ENCODE results near the gene KCTD11. TPM values are rescaled to one million over a fixed set of nuclear protein-coding genes. Genes with fewer than 3 reads are reported as not detected.

Gene KCTD11
- total RNA-seq, 1 experiment from 2014 or later, result 3.8 TPM

GRCh38 chr17:7396147-7396546 is 44.2 kb downstream of the KCTD11 start:
- Histone ChIP-seq H3K27ac (ENCODE audit: low read depth, low read length, poor library complexity, severe bottlenecking) (no peak overlapping the region), H3K4me1 (ENCODE audit: insufficient read depth, low read length, poor library complexity, severe bottlenecking) (peaks cover 13% of the 10 kb centered on the region), H3K9me3 (ENCODE audit: low read depth, low read length, poor library complexity, severe bottlenecking) (no peaks in the 10 kb centered on the region), H3K4me3 (ENCODE audit: low read depth, low read length, poor library complexity, severe bottlenecking) (no peak overlapping the region), H3K36me3 (ENCODE audit: insufficient read depth, low read length, poor library complexity, severe bottlenecking) (no peaks in the 10 kb centered on the region), H3K27me3 (replicated peaks; ENCODE audit: insufficient read depth, low read depth, low read length, poor library complexity) (no peaks in the 10 kb centered on the region)
- CTCF ChIA-PET, result no interaction called here
- TF ChIP-seq, protein P1, sequence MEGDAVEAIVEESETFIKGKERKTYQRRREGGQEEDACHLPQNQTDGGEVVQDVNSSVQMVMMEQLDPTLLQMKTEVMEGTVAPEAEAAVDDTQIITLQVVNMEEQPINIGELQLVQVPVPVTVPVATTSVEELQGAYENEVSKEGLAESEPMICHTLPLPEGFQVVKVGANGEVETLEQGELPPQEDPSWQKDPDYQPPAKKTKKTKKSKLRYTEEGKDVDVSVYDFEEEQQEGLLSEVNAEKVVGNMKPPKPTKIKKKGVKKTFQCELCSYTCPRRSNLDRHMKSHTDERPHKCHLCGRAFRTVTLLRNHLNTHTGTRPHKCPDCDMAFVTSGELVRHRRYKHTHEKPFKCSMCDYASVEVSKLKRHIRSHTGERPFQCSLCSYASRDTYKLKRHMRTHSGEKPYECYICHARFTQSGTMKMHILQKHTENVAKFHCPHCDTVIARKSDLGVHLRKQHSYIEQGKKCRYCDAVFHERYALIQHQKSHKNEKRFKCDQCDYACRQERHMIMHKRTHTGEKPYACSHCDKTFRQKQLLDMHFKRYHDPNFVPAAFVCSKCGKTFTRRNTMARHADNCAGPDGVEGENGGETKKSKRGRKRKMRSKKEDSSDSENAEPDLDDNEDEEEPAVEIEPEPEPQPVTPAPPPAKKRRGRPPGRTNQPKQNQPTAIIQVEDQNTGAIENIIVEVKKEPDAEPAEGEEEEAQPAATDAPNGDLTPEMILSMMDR (conservative IDR thresholded peaks at IDR 0.05; ENCODE audit: low read depth, low read length), result no peak
- no peak for TF ChIP-seq EZH2 (IDR thresholded peaks at IDR 0.05; ENCODE audit: borderline replicate concordance, low read depth, low read length, poor library complexity, severe bottlenecking)
- DNase-seq (ENCODE audit: low spot score), result no peak
- intact Hi-C loops (cut with micrococcal nuclease; ENCODE audit: unreplicated experiment), result no loop called here
- POLR2A ChIA-PET (ENCODE audit: low non-redundant PET), result interaction anchor here (0.6 kb wide), 1 partner anchor 61 kb away, joined by 4 read pairs; no protein-coding TSS in a partner anchor
- BruUV-seq (replicated peaks), result no TSS peak

GRCh38 chr17:7398612-7399011 is 46.6 kb downstream of the KCTD11 start:
- Histone ChIP-seq H3K36me3 (ENCODE audit: insufficient read depth, low read length, poor library complexity, severe bottlenecking) (no peaks in the 10 kb centered on the region), H3K9me3 (ENCODE audit: low read depth, low read length, poor library complexity, severe bottlenecking) (no peaks in the 10 kb centered on the region), H3K27me3 (replicated peaks; ENCODE audit: insufficient read depth, low read depth, low read length, poor library complexity) (no peaks in the 10 kb centered on the region), H3K4me1 (ENCODE audit: insufficient read depth, low read length, poor library complexity, severe bottlenecking) (peaks cover 15% of the 10 kb centered on the region), H3K4me3 (ENCODE audit: low read depth, low read length, poor library complexity, severe bottlenecking) (no peak overlapping the region), H3K27ac (ENCODE audit: low read depth, low read length, poor library complexity, severe bottlenecking) (no peak overlapping the region)
- ChIA-PET POLR2A (ENCODE audit: low non-redundant PET) (no interaction called here), CTCF (interaction anchor here (0.6 kb wide), 1 partner anchor 8 kb away, joined by 3 read pairs; no protein-coding TSS in a partner anchor)
- BruUV-seq (replicated peaks), result no TSS peak
- intact Hi-C loops (cut with micrococcal nuclease; ENCODE audit: unreplicated experiment), result no loop called here
- DNase-seq (ENCODE audit: low spot score), result no peak
- no peak for TF ChIP-seq EZH2 (IDR thresholded peaks at IDR 0.05; ENCODE audit: borderline replicate concordance, low read depth, low read length, poor library complexity, severe bottlenecking)
- TF ChIP-seq, protein P1 (conservative IDR thresholded peaks at IDR 0.05; ENCODE audit: low read depth, low read length), result no peak

- CTCF ChIA-PET, result interaction anchor here (1.2 to 1.5 kb wide), 2 partner anchors 9 to 34 kb away, joined by 6 to 7 read pairs; partner anchors contain the start of gene PLSCR3
- TF ChIP-seq EZH2 (IDR thresholded peaks at IDR 0.05; ENCODE audit: borderline replicate concordance, low read depth, low read length, poor library complexity, severe bottlenecking), result no peak
- TF ChIP-seq, protein P1 (conservative IDR thresholded peaks at IDR 0.05; ENCODE audit: low read depth, low read length), result no peak
- Histone ChIP-seq H3K9me3 (ENCODE audit: low read depth, low read length, poor library complexity, severe bottlenecking) (no peaks in the 10 kb centered on the region), H3K27ac (ENCODE audit: low read depth, low read length, poor library complexity, severe bottlenecking) (peak overlapping the region; percentile 81), H3K4me3 (ENCODE audit: low read depth, low read length, poor library complexity, severe bottlenecking) (peak overlapping the region; percentile 61), H3K27me3 (replicated peaks; ENCODE audit: insufficient read depth, low read depth, low read length, poor library complexity) (no peaks in the 10 kb centered on the region), H3K36me3 (ENCODE audit: insufficient read depth, low read length, poor library complexity, severe bottlenecking) (no peaks in the 10 kb centered on the region), H3K4me1 (ENCODE audit: insufficient read depth, low read length, poor library complexity, severe bottlenecking) (peaks cover 17% of the 10 kb centered on the region)
- BruUV-seq (replicated peaks), result TSS peak; percentile 85
- DNase-seq (ENCODE audit: low spot score), result peak; percentile 55
- POLR2A ChIA-PET (ENCODE audit: low non-redundant PET), result interaction anchor here (1.3 kb wide), 1 partner anchor 32 kb away, joined by 5 read pairs; the partner anchor contains the start of gene TMEM102
- intact Hi-C loops (cut with micrococcal nuclease; ENCODE audit: unreplicated experiment), result no loop called here
Measured at GRCh38 chr17:7403043-7403726, 51.2 kb downstream of the KCTD11 start.

Data from A673 (cell line).